Caco-2 (cell line): Measurements from ENCODE around the gene DFFB. TPM values are rescaled to one million over a fixed set of nuclear protein-coding genes. Genes with fewer than 3 reads are reported as not detected.

Source experiments
- BruUV-seq: library from RNA; stranded (reverse); fragments of 400-500 nt; replicated peaks from 2 replicates; lab custom pipeline; 2021; lab: Mats Ljungman, UMichigan
- CTCF ChIA-PET: fragments of 300-600 bp; sonication (Branson Sonifier 250); formaldehyde crosslinking; loops from one replicate; lab custom pipeline; 2022; ENCODE audit warnings: antibody characterized with exemption; lab: Charles Lee
- POLR2A ChIA-PET: fragments of 300-600 bp; sonication (Branson Sonifier 250); formaldehyde crosslinking; loops from one replicate; lab custom pipeline; 2022; ENCODE audit warnings: antibody characterized with exemption; lab: Charles Lee
- DNase-seq, 2 experiments: peaks; one replicate each; pipeline versions ENCODE4 v3.0.0 to v3.0.0-alpha.2; 2020 to 2022
- H3K27me3 ChIP-seq: replicated peaks from 2 replicates; pipeline ENCODE4 v1.6.0; 2011; ENCODE audit warnings: low read length; ENCODE audit not compliant: control insufficient read depth, insufficient read depth
- H3K36me3 ChIP-seq: 2 replicates; pipeline ENCODE4 v1.5.1; 2011; ENCODE audit warnings: low read length; ENCODE audit not compliant: control insufficient read depth, insufficient read depth
- H3K4me1 ChIP-seq: fragments of 250-450 bp; sonication (Bioruptor Pico); 2 replicates; pipeline ENCODE4 v1.5.1; 2020; ENCODE audit warnings: mild to moderate bottlenecking
- H3K4me3 ChIP-seq: 2 replicates; pipeline ENCODE4 v1.5.1; 2011; ENCODE audit warnings: low read depth, mild to moderate bottlenecking, control low read depth, low read length
- H3K9me3 ChIP-seq: fragments of 250-450 bp; sonication (Bioruptor Pico); 2 replicates; pipeline ENCODE4 v1.5.1; 2020; ENCODE audit warnings: mild to moderate bottlenecking, moderate library complexity
- H3K27ac Mint-ChIP-seq: one replicate; pipeline ENCODE4 v1.8.0; 2022; ENCODE audit warnings: mixed read lengths; ENCODE audit not compliant: unreplicated experiment
- H3K27me3 Mint-ChIP-seq: one replicate; pipeline ENCODE4 v1.8.0; 2022; ENCODE audit warnings: mixed read lengths; ENCODE audit not compliant: insufficient read depth, unreplicated experiment
- H3K36me3 Mint-ChIP-seq: one replicate; pipeline ENCODE4 v1.8.0; 2022; ENCODE audit warnings: mild to moderate bottlenecking, mixed read lengths; ENCODE audit not compliant: insufficient read depth, unreplicated experiment
- H3K4me1 Mint-ChIP-seq: one replicate; pipeline ENCODE4 v1.8.0; 2022; ENCODE audit warnings: low read depth, mixed read lengths; ENCODE audit not compliant: unreplicated experiment
- H3K4me3 Mint-ChIP-seq: one replicate; pipeline ENCODE4 v1.8.0; 2022; ENCODE audit warnings: mild to moderate bottlenecking, moderate library complexity, mixed read lengths; ENCODE audit not compliant: unreplicated experiment
- H3K9me3 Mint-ChIP-seq: one replicate; pipeline ENCODE4 v1.8.0; 2022; ENCODE audit warnings: mixed read lengths; ENCODE audit not compliant: unreplicated experiment
- CTCF ChIP-seq, 2 experiments: fragments of 200-600 bp in 1 of 2; IDR thresholded peaks; 1 replicate in 1 of 2; 2 replicates in 1 of 2; pipeline versions ENCODE4 v1.5.1 to v1.8.0; 2011 to 2022; ENCODE audit warnings: antibody characterized with exemption in 1 of 2, control low read depth in 1 of 2, inconsistent platforms in 1 of 2, low read depth in 1 of 2, low read length in 1 of 2, mild to moderate bottlenecking in 1 of 2, moderate library complexity in 1 of 2; ENCODE audit not compliant: insufficient read depth in 1 of 2, severe bottlenecking in 1 of 2, unreplicated experiment in 1 of 2
- intact Hi-C: fragments of 100-400 bp; cut with micrococcal nuclease; formaldehyde crosslinking; loops from one replicate; pipeline ENCODE4 v1.10.0; 2022; ENCODE audit not compliant: unreplicated experiment
- total RNA-seq: library from RNA; stranded (reverse); gene quantifications from 2 replicates; pipeline ENCODE4 v1.2.3, GENCODE V29; 2022

Gene DFFB
- total RNA-seq, 1 experiment from 2014 or later: 7.7 TPM

DNA sequence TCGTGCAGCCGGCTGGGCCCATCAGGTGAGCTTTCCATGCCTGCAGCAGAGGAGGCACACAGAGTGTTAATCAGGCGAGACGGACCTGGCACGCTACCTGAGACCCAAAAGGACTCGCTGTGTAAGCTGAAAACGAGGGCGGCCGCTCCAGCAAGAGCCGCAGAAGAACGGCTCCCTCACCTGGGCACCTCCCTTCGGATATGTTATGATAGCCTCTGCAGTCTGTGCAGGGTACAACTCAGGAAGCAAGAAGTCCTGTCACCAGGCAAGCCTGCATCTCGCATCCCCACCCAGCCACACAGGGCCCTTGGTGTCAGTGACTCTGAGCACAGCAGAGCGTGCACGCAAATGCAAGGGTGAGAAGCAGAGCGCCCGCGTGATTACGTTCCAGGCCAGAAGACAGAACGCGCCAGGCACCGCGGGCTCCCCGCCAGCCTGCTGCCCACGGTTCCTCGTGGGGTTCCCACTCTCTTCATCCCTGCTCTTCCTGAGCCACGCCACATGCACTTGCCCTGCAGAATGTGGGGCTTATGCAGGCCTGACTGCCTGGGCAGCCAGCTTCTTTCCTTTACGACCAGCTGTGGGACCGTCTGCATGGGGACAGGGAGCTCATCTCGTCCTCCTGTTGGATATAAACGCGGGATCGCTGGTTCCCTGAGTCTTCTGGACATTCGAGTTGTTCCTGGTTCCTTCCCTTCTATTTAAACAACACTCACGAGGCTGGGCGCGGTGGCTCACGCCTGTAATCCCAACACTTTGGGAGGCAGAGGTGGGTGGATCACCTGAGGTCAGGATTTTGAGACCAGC lies 40.7 kb upstream of the DFFB start:
- H3K9me3 Mint-ChIP-seq: no peaks in the 10 kb centered on the region
- peaks cover 6% of the 10 kb centered on the region for H3K36me3 Mint-ChIP-seq
- BruUV-seq: no TSS peak
- H3K27me3 ChIP-seq: no peaks in the 10 kb centered on the region
- no peaks in the 10 kb centered on the region for H3K4me1 Mint-ChIP-seq
- no peak for DNase-seq
- POLR2A ChIA-PET: no interaction called here
- no peak overlapping the region for H3K4me3 ChIP-seq
- H3K4me3 Mint-ChIP-seq: no peak overlapping the region
- intact Hi-C loops: no loop called here
- no peaks in the 10 kb centered on the region for H3K4me1 ChIP-seq
- H3K36me3 ChIP-seq: no peaks in the 10 kb centered on the region
- H3K27me3 Mint-ChIP-seq: no peaks in the 10 kb centered on the region
- no peaks in the 10 kb centered on the region for H3K9me3 ChIP-seq
- no peak for TF ChIP-seq CTCF (IDR thresholded peaks at IDR 0.05; ENCODE audit: insufficient read depth in 1 of 2, low read depth in 1 of 2, low read length in 1 of 2, severe bottlenecking in 1 of 2, unreplicated experiment in 1 of 2)
- no peak overlapping the region for H3K27ac Mint-ChIP-seq
- CTCF ChIA-PET: no interaction called here

- no peaks in the 10 kb centered on the region for H3K4me1 Mint-ChIP-seq
- H3K4me3 ChIP-seq: no peak overlapping the region
- CTCF ChIA-PET: no interaction called here
- H3K9me3 ChIP-seq: no peaks in the 10 kb centered on the region
- BruUV-seq: no TSS peak
- no peaks in the 10 kb centered on the region for H3K9me3 Mint-ChIP-seq
- H3K27ac Mint-ChIP-seq: no peak overlapping the region
- no peak for TF ChIP-seq CTCF (IDR thresholded peaks at IDR 0.05; ENCODE audit: insufficient read depth in 1 of 2, low read depth in 1 of 2, low read length in 1 of 2, severe bottlenecking in 1 of 2, unreplicated experiment in 1 of 2)
- no peaks in the 10 kb centered on the region for H3K27me3 Mint-ChIP-seq
- H3K36me3 Mint-ChIP-seq: peaks cover 10% of the 10 kb centered on the region
- H3K27me3 ChIP-seq: no peaks in the 10 kb centered on the region
- H3K36me3 ChIP-seq: no peaks in the 10 kb centered on the region
- POLR2A ChIA-PET: no interaction called here
- H3K4me3 Mint-ChIP-seq: no peak overlapping the region
- H3K4me1 ChIP-seq: no peaks in the 10 kb centered on the region
- intact Hi-C loops: no loop called here
- DNase-seq: no peak
These were observed 40.0 kb upstream of the DFFB start for GRCh38 chr1:3817138-3817740.

GRCh38 chr1:3817821-3818597 lies 39.3 kb upstream of the DFFB start:
- no peak for TF ChIP-seq CTCF (IDR thresholded peaks at IDR 0.05; ENCODE audit: insufficient read depth in 1 of 2, low read depth in 1 of 2, low read length in 1 of 2, severe bottlenecking in 1 of 2, unreplicated experiment in 1 of 2)
- no peak overlapping the region for H3K4me3 ChIP-seq
- Mint-ChIP-seq H3K36me3 (peaks cover 11% of the 10 kb centered on the region), H3K4me1 (no peaks in the 10 kb centered on the region), H3K4me3 (no peak overlapping the region), H3K9me3 (no peaks in the 10 kb centered on the region), H3K27ac (no peak overlapping the region), H3K27me3 (no peaks in the 10 kb centered on the region)
- H3K36me3 ChIP-seq: no peaks in the 10 kb centered on the region
- POLR2A ChIA-PET: no interaction called here
- H3K9me3 ChIP-seq: no peaks in the 10 kb centered on the region
- intact Hi-C loops: no loop called here
- DNase-seq: no peak
- BruUV-seq: no TSS peak
- CTCF ChIA-PET: no interaction called here
- H3K4me1 ChIP-seq: no peaks in the 10 kb centered on the region
- no peaks in the 10 kb centered on the region for H3K27me3 ChIP-seq
